OCI-LY1 (cell line): ENCODE results near the gene DGKD.

ENCODE experiments used
- CTCF ChIP-seq: fragments of 200-600 bp; sonication (generic), shearing (Covaris generic); IDR thresholded peaks from 2 replicates; pipeline ENCODE4 v1.5.1; 2017; ENCODE audit warnings: mild to moderate bottlenecking, antibody characterized with exemption, low read length, moderate library complexity, mixed read lengths
- EZH2 ChIP-seq: fragments of 200-600 bp; sonication (generic), shearing (Covaris generic); IDR thresholded peaks from 2 replicates; pipeline ENCODE4 v1.8.0; 2017; ENCODE audit warnings: borderline replicate concordance, mixed run types, mild to moderate bottlenecking, antibody characterized with exemption, low read length, moderate library complexity, mixed read lengths

GRCh38 chr2:233459426-233459825, 105.1 kb downstream of the DGKD start:
- no peak for TF ChIP-seq CTCF
- no peak for TF ChIP-seq EZH2
